ENCODE results near the gene NHLH1.

Gene NHLH1

DNA sequence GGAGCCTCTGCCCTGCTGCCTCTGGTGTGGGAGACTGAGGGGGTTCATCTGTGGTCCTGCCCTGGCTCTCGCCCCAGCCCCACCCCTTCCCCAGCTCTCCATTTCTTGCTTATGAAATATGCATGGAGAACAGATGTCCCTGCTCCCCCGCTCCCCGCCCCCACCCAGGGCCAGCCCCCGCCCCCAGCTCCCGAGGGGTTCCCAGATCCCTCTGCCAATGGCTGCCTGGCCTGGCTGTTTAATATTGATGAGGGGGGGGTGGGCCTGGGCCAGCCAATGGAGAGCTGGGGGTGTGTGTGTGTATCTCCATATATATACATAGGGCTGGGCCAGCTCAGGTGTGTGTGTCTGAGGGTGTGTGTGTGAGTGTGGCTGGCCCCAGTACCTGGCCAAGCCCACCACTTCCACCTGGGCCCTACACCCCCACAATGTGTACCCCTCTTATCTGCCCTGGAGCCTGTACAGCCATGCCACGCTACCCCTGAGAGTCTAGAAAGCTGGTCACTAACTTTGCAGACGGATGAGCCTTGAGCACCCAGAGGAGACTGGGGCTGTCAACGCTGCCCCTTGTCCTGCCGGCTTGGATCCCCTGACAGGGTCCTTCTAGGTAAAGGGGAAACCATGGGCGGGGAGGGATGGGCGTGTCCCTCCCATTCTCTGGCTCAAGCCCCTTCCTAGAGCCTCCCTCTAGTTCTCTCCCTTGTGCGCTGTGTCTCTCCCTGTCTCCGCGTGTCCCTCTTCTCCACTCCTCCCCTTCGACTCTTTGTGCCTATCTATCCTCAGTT is at the start of gene NHLH1:
TSS of gene NHLH1 (plus strand) at position 341 of the 785 bp plus-strand sequence. CDS start 3,661 bp downstream, outside the sequence.
- DNase-seq: no peak

DNA sequence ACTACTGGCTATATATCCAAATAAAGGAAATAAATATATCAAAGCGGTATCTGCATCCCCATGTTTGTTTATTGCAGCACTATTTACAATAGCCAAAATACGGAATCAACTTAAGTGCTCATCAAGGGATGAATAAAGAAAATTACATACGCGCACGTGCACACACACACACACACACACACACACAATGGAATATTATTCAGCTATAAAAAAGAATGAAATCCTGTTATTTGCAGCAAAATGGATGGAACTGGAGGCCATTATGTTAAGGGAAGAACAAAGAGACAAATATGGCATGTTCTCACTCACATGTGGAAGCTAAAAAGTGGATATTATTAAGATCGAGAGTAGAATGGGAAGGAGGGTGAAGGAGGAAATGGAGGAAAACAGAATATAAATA is 44.0 kb upstream of the NHLH1 start:
- DNase-seq: no peak

DNA sequence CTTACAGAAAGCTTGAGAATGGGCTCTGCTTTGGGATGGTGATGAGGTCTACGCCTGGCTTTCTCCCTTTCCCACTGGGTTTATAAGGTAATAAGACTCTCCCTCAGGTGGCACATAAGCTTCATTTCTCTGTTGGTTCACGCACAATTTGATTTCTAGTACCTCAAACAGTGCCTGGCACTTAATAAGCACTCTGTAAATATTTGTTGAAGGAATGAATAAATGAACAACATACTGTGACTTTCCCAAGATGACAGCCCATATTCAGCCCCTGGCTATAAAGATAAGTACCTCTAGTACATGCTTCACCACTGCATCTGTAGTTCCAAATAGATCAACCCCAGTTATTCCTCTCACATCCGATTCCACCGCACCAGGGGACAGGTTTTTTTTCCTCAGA is 41.6 kb upstream of the NHLH1 start:
- no peak for DNase-seq

DNA sequence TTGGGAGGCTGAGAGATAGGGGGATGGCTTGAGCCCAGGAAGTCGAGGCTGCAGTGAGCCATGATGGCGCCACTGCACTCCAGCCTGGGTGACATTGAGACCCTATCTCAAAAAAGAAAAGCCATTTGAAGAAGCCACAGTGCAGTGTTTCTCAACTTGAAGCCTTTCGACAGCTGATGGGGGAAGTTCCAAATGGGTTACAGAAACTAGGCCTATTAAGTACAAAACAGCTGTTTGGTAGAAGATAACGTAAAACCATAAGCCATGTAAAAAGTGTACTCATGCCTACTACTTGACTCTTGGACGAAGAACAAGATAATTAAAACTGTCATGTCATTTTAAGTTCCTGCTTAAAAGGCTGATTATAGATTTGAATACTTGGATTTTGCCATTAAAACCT is 40.5 kb upstream of the NHLH1 start:
- DNase-seq: no peak

DNA sequence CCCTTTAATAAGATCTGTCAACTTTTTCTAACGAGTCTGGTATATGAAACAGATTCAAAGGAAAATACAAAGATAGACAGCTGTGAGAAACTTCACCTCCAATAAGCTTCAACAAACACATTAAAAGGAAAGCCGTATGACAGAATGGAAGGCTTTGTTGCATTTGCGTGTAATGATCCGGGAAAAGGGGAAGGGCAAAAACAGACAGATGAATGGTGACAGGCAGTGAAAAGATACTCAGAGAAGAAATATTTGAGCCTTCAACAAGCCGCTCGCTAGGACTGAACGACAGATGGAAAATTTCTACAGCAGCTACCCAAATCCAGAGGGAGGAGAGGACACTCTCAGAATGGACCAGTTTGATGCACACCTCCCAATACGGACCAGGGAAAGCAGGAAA is 38.7 kb upstream of the NHLH1 start:
- DNase-seq: no peak

DNA sequence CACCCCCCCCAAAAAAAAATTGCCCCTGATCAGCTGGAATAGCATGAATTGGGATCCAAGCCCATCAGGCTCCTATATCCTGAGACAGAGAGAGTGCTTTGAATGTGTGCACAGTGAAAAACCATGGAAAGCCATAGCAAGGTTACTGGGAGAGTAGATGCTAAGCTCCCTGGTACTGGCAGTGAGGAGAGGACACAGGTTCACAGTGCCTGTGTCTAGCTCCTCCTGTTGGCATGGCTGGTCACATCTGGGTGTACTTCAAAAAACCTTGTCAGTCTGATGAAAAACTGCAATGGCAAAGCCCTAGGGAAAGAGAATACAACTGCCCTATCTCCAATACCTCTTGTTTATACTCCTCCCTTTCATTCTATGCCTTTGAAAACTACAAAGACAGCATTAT is 36.8 kb upstream of the NHLH1 start:
- DNase-seq: no peak

DNA sequence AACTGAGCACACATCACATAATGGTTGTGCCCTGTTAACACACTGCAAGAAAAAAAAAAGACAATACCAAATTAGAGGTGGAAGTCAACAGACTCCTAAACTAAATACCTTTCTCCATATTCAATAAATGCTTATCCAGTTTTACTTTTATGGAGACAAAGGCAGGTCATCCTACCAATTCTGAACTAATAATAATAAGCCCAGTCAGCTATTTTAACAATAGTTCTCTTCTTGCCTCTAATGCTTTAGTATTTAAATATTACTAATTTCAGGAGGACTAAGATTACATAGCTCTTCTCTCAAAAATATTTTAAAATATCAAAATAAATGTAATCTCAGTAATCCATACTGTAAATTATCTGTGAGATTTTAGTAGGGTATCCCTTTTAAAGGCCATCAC is 34.4 kb upstream of the NHLH1 start:
- no peak for DNase-seq

DNA sequence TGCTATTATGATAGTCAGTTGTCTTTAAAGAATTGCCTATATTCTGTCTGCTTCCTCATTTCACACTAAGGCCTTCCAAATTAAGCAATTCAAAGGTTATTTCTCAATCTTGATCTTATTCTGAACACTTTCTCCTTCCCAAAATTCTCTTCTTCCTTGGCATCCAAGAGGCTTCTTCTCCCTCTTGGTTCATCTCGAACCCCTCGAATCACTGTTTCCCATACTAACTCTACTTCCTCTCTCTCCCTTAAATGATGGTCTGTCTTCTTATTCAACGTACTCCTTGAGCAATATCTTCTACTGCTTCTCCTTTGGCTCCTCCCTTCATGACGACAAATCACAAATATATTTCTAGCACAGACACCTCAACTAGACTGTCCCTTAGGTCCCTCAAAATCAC is 28.3 kb upstream of the NHLH1 start:
- DNase-seq: no peak

DNA sequence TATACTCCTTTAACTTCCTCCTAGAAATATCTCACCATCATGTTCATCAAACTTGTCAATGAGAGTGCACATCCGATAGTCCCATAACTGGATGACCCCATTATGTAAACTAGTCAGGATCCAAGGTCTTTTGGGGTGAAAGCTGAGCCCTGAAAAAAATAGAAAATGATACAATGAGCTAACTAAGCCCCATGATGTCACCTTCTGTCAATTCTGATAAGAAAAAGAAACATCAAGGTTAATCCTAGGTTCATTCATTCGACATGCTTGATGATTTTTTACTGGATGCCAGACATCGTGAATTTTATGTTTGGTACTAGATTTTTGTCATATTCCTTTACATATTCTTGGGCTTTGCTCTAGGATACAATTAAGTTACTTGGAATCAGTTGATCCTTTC is 26.7 kb upstream of the NHLH1 start:
- no peak for DNase-seq

DNA sequence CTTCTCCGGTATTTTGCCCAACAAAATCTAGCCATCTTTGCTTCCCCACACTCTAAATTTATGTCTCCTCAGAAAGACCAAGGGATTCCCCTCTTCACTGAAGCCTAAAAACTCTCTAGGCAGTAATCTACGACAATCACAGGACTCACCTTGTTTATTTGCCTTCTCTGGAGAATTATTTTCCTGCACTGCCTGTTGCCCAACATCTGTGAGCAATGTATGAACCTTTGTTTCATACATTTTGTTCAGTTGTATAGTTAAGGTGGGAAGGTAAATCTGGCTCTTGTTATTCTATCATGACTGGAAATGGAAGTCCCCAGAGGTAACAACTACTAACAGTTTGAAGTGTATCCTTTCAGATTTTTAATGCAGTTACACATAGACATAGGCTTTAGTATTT is 26.0 kb upstream of the NHLH1 start:
- no peak for DNase-seq

DNA sequence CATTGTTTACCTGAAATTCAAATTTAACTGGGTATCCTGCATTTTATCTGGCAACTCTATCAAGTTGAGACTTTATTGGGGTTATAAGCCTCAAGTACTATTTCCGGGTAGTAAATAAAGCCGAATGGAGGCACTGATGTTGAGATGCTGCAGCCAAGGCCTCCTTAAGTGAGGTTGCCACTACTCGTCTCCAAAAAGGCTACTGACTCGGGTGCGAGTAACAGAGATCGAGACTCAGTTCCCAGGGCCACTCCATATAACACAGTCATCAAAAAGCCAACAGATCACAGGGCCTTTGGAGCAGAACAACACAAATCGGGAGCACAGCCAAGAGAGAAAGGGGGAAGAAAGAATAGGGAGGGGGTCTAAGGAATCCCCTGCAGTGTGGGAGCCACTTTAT is 24.3 kb upstream of the NHLH1 start:
- DNase-seq: peak in 2 of 6 experiments; percentile 36 to 53

DNA sequence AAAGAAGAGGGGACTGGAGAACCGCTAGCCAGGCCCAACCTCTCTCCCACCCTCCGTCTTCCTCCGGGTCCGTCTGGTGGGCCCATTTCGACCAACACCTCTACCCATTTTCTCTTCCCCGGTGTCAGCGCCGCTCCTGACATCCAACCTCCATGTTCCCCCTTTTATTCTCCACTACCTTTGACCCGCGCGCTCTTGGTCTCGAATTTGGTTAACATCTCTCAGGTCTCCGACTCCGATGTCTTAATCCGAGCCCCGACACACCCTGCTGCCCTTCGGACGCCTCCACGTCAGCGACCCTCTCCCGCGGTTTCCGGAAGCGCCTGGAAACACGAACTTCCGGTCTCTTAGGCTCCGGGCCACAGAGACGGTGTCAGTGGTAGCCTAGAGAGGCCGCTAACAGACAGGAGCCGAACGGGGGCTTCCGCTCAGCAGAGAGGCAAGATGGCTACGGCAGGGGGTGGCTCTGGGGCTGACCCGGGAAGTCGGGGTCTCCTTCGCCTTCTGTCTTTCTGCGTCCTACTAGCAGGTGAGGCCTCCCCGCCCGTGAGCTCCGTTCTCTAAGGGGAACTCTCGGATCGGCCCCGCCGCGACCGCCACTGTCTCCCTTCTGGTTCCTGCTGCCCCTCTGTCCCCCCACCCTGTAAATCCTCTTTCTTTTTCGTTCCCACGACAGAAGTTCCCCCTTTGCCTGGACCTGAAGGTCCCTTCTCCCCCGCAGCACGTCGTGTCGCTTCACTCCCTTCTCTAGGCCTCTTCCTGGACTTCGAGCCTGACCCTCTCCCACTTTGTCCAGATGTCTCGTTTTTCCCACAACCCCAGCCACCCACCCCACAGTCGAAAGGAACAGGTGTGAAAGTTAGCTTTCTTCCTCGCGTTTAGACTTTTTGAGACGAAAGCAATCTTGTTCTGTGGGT is 23.7 kb upstream of the NHLH1 start, which contains the start of the genes COPA and NCSTN:
TSS of gene COPA (minus strand) at position 298 of the 917 bp plus-strand sequence. CDS start at position 218, 80 bp downstream.
TSS of gene NCSTN (plus strand) at position 431 of the 917 bp plus-strand sequence. CDS start at position 445, 14 bp downstream.
- peak; percentile 71 to 90 (median 86) for DNase-seq

DNA sequence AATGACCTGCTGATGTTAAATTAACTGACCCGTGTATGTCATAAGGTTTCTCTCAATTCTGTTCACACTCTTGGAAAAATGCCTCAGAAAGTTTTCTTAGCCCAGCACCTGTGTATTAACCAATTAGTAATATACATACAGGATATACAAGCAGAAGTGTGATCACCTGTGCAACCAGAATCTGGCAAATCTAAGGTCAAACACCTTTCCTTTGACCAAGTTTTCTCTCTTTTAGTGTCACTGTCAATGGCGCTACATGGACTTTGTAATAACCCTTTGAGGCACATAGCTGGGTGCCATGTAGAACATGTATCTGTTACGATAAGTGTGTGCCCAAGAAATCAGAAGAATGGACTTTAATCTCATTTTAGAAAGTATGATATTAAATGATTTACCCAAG is 22.6 kb upstream of the NHLH1 start:
- no peak for DNase-seq

DNA sequence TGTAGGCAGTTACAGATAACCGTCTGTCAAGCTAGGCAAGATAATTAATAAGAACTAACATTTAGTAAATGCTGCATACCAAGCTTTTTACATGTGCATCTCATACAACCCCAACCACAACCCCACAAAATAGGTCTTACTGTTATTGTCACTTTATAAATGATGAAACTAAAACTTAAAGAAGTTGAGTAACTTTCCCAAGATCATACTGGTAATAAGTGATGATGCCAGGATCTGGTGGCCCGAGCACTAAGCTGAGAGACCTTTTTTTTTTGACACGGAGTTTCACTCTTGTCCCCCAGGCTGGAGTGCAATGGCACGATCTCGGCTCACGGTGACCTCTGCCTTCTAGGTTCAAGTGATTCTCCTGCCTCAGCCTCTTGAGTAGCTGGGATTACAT is 21.9 kb upstream of the NHLH1 start:
- no peak for DNase-seq

DNA sequence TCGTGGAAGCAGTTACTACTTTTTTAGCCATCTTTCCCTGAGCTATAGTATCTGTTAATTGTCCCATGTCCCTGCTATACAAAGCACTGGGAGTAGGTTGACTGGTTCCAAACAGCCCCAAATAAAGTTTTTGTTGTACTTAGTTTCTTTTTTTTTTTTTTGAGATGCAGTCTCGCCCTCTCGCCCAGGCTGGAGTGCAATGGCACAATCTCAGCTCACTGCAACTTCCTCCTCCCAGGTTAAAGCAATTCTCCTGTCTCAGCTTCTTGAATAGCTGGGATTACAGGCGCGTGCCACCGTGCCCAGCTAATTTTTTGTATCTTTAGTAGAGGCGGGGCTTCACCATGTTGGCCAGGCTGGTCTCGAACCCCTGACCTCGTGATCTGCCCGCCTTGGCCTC is 20.4 kb upstream of the NHLH1 start:
- no peak for DNase-seq

DNA sequence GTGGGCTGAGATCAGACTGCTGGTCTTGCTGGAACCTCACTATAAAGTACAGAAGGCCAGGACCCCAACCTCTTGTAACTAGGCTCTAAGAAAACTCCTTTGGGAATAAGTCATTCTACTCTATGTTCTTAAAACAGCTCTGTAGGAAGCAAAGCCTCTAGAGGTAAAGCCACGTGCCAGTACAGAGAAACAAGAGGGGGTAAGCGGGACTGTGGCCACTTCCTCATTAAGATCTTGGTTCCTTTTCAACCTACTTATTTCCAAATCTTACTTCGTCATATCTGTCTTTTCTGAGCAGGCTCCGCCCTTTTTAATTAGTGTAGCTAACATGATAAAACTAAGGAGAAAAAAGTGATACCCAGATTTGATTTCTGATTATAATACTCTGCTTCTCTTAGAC is 19.9 kb upstream of the NHLH1 start:
- DNase-seq: no peak

DNA sequence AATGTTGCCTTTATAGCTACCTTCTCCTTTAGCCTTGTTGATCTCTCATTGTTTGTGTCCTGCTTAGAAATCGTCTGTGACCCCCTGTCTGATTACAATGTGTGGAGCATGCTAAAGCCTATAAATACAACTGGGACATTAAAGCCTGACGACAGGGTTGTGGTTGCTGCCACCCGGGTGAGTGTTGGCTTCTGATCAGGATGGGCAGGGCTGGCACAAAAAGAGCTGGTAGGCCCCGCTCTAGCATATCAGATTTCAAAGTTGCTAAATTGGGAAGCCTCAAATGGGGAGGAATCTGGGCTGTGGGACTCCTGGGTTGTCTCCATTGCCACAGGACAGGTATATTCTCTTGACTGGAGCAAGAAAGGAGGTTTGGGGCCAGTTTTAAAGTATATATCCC is 15.2 kb upstream of the NHLH1 start:
- DNase-seq: no peak

DNA sequence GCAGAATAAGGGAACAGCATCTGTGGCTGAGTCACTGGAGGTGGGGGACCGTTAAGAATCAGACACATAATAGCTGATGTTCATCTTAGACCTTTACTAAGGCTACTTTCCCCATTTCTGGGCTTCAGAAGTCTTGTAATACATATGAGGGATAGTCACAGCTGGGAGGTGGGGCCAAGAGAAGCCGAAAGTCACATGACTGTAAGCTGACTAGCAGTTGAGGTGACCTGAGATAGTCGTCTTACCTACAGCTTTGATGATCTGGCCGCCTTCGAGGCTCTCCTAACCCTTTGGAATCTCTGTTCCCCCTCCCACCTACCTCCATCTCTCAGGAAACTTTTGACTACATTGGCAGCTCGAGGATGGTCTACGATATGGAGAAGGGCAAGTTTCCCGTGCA is 14.3 kb upstream of the NHLH1 start:
- no peak for DNase-seq

DNA sequence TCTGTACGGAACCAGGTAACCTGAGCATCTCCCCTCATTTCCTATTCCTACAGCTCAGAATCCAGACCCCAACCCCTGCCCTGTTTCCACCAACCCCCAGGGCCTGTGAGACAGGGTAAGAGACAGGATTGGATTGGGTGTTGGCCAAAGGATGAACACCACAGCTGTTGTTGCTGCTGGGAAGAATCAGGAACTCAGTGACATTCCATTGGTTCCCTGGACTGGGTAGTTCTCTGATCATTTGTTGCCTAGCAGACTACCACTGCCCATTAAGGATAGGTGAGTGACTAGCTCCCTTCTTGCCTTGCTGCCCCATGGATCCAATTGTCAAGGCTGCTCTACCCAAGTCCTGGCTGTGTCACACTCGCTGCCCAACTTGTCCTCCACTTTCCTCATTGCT is 13.6 kb upstream of the NHLH1 start:
- no peak for DNase-seq

DNA sequence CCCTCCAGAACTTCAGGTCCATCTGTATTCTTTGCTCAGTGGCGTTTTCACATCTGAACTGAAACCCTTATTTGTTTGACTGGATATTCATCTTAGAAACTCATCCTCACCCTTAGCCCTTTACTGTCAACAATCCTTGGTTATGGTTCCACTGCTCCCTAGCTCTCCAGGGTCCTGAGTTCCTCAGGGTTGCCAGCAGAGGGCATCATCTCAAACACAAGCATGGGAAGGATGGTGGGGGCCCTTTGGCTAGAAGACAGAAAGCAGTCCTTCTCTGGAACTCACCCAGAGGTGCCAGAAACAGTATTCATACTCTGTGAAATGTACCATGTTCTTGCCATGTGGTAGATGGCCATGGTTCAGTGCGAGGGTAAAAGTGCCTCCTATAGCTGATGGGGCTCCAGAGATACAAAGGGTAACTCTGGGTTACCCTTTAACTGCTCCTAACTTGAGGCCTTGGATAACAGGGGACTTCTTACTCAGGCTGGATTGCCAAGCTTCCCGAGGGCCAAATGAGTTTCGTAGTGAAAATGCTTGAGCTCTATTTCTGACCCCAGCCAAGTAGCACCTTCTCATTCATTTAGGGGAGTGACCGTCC is 12.4 kb upstream of the NHLH1 start:
- peak in 1 of 6 experiments; percentile 13 for DNase-seq

DNA sequence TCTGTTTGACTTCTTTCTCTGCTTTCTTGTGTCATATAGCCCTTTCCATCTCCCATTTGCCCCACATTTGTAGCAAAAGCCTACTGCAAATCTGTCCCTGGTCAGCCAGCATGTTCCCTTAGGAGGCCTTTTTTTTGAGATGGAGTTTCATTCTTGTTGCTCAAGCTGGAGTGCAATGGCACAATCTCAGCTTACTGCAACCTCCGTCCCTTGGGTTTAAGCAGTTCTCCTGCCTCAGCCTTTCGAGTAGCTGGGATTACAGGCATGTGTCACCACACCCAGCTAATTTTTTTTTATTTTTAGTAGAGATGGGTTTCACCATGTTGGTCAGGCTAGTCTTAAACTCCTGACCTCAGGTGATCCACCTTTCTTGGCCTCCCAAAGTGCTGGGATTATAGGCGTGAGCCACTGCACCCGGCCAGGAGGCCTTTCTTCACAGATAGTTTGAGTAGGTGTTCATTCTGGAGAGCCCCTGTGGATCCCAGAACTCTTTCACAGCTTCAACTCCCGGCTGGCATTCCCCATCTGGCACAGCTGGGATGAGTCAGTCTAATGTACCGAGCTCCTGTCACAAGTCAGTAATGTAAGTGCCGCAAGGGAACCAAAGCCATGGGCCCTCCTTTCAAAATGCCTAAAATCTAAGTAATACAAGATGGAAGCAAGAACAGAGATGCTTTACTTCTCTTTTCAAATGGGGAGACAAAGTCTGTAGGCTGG is 9.4 kb upstream of the NHLH1 start:
- no peak for DNase-seq

DNA sequence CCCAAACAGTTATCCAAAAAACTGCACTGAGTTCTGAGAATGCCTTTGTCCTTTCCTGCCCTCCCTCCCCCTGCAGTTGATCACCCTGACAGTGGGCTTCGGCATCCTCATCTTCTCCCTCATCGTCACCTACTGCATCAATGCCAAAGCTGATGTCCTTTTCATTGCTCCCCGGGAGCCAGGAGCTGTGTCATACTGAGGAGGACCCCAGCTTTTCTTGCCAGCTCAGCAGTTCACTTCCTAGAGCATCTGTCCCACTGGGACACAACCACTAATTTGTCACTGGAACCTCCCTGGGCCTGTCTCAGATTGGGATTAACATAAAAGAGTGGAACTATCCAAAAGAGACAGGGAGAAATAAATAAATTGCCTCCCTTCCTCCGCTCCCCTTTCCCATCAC is 8.8 kb upstream of the NHLH1 start:
- DNase-seq: no peak
